Hematopoietic multipotent progenitor cell treated with erythropoietin and hydrocortisone succinate and interleukin-3 and kit ligand, for 17 days (in vitro differentiated cells): ENCODE data around the gene SPTBN1.

Experiments used
- DNase-seq: peaks from one replicate; pipeline ENCODE4 v3.0.0-alpha.2; 2015; ENCODE audit warnings: low spot score

SPTBN1 gene

DNA sequence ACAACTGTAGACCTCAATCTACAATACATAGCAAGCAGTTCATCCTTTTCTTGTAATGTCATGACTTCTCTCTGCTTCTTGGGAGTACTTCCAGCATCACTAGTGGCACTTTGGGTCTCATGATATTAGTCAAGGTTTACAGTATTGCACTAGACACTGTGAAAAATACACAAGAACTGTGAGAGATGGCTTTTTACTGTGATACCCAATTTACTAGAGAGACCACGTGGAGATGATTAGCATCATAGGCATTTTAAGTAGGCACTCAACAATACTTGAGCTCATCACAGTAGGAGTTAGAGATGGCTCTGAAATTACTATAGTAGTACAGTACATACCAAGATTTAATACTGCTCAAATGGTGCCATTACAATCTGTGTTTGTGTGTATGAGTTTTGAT lies 154.6 kb downstream of the SPTBN1 start:
- DNase-seq: no peak

DNA sequence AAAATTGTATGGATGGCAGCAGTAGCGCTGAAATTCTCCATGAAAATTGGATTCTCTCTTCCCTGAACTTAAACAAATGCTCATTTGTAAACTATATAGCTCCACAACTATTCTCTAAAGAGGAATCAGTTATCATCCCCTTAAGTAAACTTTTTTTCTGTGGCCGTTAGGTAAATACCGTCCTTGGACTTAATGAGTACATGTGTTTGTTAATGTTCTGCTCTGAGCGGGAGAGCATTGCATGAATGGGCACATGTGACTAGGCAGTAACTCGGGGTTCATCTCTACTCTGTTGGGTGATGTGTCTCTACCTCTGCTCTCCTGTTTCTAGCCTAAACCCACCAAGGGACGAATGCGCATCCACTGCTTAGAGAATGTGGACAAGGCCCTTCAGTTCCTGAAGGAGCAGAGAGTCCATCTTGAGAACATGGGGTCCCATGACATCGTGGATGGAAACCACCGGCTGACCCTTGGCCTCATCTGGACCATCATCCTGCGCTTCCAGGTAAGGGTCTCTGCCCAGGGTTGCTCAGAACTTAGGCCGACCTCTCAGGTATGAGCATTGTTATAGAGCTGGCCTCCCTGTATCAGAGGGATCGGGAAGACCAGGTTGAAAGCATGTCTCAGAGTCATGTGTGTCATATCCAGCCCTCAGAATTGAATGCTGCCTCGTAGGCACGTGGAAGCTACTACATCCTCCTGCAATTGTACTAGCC lies 155.9 kb downstream of the SPTBN1 start:
- no peak for DNase-seq

DNA sequence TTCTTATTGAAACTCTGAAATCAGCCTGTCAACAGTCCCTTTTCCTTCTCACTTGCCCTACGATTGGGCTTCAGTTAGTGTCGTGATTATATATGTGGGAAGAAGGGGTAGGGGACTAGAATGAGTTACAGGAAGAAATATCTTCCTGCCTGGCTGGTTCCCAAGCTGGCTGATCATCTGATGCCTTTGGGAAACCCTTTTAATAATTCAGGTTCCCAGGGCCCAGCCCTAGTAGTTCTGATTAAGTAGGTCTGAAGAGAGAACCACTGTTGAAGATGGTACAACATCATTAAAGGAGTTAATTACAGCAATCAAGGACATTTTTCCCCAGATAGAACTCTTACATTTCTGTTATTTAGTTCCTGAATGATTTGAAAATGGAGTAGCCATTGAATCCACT lies 157.3 kb downstream of the SPTBN1 start:
- no peak for DNase-seq

DNA sequence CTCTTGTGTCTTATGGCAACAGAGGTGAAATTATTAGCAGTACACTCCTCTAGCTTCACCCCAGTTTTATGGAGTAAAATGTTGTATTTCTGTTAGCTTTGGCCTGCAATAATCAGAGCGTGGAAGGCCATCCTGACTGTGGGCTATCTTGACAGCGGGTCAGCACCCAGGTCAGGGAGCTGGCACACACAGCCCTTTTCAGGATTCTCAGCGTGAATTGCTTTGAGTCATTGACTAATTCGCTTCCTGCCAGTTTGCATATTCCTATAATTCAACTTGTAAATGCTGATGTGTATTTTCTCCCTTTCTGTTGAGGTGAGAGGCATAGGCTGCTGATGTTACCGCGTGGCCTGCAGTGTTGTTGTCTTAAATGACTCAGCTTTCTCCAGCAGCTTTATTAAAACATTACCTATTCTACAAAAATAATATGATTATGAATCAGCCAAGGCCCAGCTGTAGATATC lies 157.7 kb downstream of the SPTBN1 start:
- DNase-seq: no peak

DNA sequence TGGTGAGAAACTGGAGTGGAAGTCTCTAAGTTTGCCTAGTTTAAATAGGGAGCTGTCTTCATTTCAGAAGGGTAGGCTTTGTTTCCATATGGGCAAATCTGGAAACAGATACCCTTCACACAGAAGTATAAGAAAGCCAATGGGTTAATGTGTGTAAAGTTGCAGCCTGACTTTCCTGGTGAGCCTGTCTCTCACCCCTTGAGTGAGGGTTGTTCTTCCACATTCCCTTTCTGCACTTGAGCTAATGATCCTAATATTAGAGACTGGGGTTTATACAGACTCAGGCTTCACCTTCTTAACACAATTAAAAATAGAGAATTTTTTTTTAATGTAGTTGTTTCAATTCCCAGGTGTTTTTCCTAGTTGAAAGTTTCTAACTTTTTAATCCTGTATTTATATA lies 158.7 kb downstream of the SPTBN1 start:
- DNase-seq: no peak

DNA sequence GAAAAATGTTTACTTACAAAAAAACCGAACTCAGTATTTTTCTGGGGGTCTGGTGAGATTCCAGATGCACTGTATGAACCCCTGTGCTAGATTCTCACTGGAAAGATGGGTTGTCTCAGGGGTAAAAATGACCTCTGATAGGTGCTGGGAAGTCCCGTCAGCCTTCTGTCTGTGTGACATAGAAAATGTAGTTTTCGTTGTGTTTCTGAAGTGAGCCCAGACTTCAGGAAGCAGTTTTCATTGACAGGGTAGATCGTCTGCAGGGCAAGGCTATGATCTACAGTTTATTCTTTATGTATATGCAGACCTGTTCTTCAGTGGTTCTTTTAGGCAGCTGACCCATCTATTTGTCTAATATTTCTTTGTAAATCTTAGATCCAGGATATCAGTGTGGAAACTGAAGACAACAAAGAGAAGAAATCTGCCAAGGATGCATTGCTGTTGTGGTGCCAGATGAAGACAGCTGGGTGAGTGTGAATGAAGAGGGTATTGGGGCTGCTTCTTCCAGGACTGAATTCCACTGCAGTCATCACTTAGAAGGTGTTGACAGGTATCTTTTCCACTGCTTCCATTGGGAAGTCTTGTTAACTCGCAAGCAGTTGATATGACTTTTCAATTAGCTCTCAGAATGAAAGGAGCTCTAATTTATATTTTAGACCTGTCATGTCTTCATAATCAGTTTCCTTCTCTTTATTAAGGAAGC lies 159.9 kb downstream of the SPTBN1 start:
- DNase-seq: no peak

DNA sequence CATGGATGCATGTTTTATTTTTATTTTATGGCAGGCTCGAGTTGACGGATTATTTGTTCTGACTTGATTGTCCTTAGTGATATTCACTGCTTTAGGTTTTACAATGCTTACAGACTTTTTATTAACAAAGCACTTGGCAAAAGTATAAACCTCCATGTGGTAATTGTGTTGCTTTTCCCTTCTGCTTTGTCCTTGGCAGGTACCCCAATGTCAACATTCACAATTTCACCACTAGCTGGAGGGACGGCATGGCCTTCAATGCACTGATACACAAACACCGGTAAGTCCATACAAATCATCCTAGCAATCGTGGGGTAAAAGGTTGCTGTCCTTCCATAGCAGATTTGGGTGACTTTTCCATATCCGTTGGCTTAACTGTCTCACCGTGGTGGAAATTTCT lies 161.3 kb downstream of the SPTBN1 start:
- DNase-seq: no peak

DNA sequence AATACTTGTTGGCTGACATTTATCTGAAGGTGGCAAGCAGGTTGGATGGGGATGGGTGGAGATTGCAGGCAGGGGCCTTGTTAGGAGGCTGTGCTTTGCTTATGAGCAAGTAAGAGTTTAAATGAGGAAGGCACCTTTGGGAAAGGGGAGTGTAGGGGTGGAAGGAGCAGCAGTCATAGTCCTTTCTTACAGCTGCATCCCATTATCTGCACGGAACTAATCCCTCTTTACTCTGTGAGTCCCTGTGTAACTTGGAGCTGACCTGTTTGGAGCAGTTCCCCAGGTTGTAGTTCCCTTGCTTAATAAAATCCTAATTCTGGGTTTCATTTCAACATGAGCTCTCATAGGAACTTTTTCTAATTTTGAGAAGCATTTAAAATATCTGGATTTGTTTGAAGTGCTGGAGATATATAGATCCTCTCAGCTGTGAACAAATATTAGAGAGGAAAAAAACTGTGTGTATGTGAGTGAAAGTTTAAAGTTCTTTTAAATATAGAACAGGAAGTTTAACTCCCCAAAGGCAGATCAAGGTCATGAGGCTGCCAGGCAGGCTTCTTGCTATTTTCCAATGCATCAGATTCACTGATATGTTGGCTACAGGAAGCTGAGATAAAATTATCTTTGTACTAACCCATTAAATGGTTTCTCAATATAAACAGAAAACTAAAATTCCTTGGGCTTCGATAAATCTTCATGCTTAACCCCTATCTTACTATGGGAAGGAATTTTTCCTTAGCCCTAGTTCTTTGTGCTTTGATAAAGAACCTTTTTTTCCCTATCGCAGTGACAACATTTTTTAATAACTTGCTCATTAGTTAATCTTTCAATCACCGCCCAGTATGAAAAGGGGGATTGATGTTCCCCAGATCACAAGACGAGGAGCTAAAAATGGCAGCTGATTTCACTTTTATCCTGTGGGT lies 162.8 kb downstream of the SPTBN1 start:
- DNase-seq: no peak

DNA sequence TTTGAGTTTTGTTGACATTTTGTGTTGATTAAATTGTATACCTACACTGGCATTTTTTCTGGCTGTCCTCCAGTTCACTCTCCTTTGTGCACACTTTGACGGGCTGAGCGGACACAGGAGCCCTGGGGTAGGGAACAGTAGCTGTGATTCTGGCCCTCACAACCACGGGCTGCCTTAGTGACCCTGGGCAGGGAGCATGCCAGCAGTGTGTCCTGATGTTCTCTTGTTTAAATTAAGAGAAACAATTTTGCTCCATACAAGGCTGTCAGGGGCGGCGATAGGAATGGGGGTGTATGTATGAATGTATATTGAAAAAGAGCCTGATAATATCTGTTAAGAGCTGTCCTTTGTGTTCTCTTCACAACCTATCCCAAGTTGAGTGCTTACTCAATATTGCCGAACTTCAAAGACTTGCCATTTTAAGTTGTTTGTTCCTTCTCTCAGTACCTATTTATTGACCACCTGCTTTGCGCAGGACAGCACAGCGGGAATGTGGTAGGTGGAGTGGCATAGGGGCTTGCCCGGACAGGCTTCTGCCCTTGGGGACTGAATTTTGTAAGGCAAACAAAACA lies 163.6 kb downstream of the SPTBN1 start:
- DNase-seq: no peak

DNA sequence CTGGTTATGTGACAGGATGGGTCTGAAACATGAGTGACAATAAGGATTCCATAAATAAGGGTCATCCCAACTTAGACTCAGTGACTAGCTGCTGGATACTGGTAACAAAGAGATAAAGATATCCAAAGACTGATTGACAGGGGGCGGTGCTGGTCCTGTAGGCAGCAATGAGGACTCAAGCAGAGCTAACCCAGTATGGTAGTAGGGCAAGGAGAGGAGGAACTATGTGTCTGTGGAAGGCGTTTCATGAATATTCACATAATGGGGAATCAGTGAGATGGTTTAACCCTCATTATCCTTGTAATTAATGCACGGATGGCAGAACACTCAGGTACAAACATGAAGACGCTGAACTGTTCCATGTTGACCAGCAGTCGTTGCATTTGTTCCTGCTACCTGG lies 164.8 kb downstream of the SPTBN1 start:
- no peak for DNase-seq

DNA sequence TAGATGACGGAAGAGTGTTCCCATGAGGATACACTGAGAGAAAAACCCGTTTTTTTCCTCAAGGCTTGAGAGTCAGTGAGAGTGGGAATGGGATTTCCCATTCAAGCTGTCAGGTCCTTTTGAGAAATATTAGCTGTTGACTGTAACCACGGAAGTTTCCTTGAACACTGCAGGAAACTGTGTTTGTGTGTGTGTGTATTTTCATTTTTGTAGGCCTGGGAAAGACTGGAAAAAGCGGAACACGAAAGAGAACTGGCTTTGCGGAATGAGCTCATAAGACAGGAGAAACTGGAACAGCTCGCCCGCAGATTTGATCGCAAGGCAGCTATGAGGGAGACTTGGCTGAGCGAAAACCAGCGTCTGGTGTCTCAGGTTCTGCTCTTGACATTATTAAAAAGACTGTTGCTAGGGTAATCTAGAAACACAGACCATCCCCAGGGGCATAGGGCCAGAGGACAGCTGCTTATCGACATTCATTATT lies 168.5 kb downstream of the SPTBN1 start:
- DNase-seq: no peak

DNA sequence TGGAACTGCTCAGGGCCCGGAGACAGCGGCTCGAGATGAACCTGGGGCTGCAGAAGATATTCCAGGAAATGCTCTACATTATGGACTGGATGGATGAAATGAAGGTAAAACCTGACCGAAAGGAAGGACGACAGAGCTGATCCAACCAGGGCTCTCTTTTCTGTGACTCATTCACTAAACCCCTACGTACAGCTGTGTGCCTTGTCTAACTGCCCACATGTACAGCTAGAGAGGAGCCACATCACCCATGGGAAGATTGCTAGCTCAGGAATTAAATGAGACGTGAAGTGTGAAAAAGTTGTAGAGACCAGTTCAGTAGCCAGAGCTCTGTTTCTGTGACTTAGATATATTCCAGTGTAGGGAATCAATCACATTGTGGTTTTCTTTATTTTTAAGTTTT lies 170.0 kb downstream of the SPTBN1 start:
- DNase-seq: no peak

DNA sequence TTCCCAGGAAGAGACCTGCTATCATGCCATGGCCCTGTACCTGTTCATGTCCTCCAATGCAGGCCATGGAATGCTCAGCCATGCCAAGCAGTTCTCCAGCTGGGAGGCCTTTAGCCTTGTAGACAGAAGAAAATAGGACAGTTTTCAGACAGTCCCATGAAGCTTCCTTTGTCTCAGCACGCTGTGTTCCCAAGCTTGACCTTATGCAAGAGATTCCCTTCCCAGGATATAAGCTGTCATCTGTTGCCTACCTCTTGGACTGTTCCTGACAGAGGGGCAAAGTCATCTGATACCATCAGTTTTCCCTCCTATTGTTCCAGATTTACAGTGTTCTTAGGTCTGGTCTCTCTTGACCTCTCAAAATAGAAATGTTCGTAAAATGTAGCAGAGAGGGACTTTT lies 170.8 kb downstream of the SPTBN1 start:
- DNase-seq: no peak

DNA sequence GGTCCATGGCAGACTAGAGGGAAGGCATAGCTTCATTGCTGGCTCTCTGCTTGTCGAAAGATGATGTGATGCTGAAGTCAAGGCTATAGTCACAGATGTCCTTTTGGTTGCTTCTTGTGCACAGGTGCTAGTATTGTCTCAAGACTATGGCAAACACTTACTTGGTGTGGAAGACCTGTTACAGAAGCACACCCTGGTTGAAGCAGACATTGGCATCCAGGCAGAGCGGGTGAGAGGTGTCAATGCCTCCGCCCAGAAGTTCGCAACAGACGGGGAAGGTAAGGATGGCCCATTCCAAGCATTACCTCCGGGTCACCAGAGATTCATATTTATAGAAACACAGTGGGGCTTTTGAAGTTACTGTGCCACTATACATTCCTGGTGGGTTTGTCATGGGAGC lies 171.8 kb downstream of the SPTBN1 start:
- DNase-seq: no peak

DNA sequence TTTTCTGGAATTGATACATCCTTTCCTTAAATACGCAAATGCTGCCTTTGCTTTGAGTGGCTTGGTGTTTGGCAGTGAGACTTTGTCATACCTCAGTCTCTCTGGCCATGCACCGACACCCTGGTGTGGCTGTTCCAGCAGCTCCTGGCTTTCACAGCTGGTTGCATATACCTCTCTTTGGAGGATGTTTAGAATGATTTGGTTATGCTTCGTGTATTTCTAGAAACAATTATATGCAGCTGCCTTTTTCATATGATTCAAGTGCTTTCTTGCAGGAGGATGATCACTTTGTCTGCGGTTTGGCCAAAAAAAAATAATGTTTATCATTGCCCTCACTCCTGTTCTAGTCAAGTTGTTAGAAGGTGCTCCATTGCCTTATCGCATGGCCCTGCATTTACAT lies 172.3 kb downstream of the SPTBN1 start:
- no peak for DNase-seq

DNA sequence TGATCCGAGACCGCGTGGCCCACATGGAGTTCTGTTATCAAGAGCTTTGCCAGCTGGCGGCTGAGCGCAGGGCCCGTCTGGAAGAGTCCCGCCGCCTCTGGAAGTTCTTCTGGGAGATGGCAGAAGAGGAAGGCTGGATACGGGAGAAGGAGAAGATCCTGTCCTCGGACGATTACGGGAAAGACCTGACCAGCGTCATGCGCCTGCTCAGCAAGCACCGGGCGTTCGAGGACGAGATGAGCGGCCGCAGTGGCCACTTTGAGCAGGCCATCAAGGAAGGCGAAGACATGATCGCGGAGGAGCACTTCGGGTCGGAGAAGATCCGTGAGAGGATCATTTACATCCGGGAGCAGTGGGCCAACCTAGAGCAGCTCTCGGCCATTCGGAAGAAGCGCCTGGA lies 172.8 kb downstream of the SPTBN1 start:
- DNase-seq: no peak

DNA sequence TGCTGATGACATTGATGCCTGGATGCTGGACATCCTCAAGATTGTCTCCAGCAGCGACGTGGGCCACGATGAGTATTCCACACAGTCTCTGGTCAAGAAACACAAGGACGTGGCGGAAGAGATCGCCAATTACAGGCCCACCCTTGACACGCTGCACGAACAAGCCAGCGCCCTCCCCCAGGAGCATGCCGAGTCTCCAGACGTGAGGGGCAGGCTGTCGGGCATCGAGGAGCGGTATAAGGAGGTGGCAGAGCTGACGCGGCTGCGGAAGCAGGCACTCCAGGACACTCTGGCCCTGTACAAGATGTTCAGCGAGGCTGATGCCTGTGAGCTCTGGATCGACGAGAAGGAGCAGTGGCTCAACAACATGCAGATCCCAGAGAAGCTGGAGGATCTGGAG lies 173.3 kb downstream of the SPTBN1 start:
- DNase-seq: no peak

DNA sequence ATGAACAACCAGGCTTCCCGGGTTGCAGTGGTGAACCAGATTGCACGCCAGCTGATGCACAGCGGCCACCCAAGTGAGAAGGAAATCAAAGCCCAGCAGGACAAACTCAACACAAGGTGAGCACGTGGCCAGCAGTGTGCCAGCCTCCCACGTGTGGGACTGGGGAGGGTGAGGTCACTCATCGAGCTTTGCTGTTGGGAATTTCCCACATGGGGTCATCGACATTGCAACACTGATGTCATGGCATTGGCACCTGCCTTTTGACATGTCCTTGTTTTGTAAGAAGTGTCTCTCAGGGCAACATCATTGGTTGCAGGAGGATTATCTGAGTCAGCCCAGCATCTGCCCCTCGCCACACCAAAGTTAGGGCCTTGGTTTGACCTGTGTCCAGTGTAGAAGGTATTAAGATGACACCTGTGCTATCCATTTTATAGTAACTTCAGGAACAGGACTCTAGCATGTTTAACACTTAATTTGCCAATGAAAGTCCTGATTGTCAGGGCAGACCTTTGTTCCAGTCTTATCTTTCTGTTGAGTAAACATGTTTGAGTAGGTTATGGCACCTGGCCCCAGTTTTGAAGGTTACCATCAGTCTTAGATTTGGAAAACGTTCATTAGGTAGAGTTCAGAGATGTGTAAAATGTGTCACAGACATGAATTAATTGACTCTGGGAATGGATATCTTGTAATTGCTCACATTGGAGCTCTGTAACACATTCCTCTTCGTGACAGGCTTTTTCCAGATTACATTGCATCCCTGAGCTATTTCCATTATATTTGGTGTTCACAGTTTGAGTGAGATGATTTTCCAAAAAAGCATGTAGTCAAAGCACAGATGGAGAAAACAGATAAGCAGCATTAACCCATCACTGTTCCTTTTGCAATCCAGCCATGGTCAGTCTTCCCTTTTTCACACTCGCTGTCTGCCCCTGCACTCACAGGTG lies 174.1 kb downstream of the SPTBN1 start:
- no peak for DNase-seq

DNA sequence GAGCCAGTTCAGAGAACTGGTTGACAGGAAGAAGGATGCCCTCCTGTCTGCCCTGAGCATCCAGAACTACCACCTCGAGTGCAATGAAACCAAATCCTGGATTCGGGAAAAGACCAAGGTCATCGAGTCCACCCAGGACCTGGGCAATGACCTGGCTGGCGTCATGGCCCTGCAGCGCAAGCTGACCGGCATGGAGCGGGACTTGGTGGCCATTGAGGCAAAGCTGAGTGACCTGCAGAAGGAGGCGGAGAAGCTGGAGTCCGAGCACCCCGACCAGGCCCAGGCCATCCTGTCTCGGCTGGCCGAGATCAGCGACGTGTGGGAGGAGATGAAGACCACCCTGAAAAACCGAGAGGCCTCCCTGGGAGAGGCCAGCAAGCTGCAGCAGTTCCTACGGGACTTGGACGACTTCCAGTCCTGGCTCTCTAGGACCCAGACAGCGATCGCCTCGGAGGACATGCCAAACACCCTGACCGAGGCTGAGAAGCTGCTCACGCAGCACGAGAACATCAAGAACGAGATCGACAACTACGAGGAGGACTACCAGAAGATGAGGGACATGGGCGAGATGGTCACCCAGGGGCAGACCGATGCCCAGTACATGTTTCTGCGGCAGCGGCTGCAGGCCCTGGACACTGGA lies 174.9 kb downstream of the SPTBN1 start:
- no peak for DNase-seq

DNA sequence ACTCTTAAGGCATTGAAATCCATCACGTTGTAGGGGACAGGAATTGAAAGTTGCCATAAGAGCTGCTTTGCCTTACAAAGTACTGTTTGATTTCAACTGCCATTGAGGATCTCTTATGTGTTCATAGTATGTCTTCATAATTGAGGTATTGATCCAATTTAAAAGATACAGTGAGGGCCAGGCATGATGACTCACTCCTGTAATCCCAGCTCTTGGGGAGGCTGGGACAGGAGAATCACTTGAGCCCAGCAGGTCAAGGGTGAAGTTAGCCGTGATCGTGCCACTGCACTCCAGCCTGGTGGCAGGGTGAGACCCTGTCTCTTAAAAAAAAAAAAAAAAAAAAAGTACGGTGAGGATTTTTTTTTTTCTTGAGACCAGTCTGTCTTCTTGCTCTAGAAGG lies 175.6 kb downstream of the SPTBN1 start:
- no peak for DNase-seq
